Measurements from ENCODE around the gene ZNF585A. TPM values are rescaled to one million over a fixed set of nuclear protein-coding genes. Genes with fewer than 3 reads are reported as not detected.

Gene ZNF585A
- total RNA-seq, 1 experiment from 2014 or later = 11.9 TPM

Other genes with a start within 250 kb of the ZNF585A start
- gene ZNF420, start 94.3 kb downstream of the ZNF585A start, total RNA-seq (2014; rRNA removed; shearing (Covaris generic)) = 8.7 and 9.7 TPM in 2 replicates
- 9.6 and 10.6 TPM in 2 replicates for gene ZNF585B, start 37.8 kb upstream of the ZNF585A start, total RNA-seq (2014; rRNA removed; shearing (Covaris generic))
- 4.1 and 4.8 TPM in 2 replicates for gene ZNF383, start 45.5 kb upstream of the ZNF585A start, total RNA-seq (2014; rRNA removed; shearing (Covaris generic))
- 1.8 and 3.7 TPM in 2 replicates for gene ZNF527, start 198.4 kb upstream of the ZNF585A start, total RNA-seq (2014; rRNA removed; shearing (Covaris generic))

All from Daoy (cell line).